HEK293 (cell line): Measurements from ENCODE around the gene LMNA.

Experiments used
- CTCF ChIP-seq: fragments of 450-650 bp; formaldehyde crosslinking; IDR thresholded peaks from 2 replicates; pipeline ENCODE4 v1.5.1; 2016; ENCODE audit warnings: missing biosample characterization, missing genetic modification characterization
- KLF16 ChIP-seq: fragments of 450-650 bp; formaldehyde crosslinking; IDR thresholded peaks from 2 replicates; pipeline ENCODE4 v1.5.1; 2017; ENCODE audit warnings: missing biosample characterization, missing genetic modification characterization
- PBX3 ChIP-seq: sonication (generic); formaldehyde crosslinking; IDR thresholded peaks from 2 replicates; pipeline ENCODE4 v1.8.1; 2022; ENCODE audit warnings: mild to moderate bottlenecking, moderate library complexity, missing genetic modification reagents
- YY1 ChIP-seq: fragments of 450-650 bp; formaldehyde crosslinking; IDR thresholded peaks from 2 replicates; pipeline ENCODE4 v1.5.1; 2018; ENCODE audit warnings: missing biosample characterization, missing genetic modification characterization
- ZBTB48 ChIP-seq: fragments of 450-650 bp; formaldehyde crosslinking; IDR thresholded peaks from 2 replicates; pipeline ENCODE4 v1.5.1; 2016; ENCODE audit warnings: missing biosample characterization, missing genetic modification characterization
- ZBTB7A ChIP-seq: fragments of 450-650 bp; formaldehyde crosslinking; IDR thresholded peaks from 2 replicates; pipeline ENCODE4 v1.5.1; 2016; ENCODE audit warnings: low read depth, missing biosample characterization, missing genetic modification characterization
- ZNF148 ChIP-seq: fragments of 450-650 bp; formaldehyde crosslinking; IDR thresholded peaks from 2 replicates; pipeline ENCODE4 v1.5.0; 2017; ENCODE audit warnings: missing biosample characterization, missing genetic modification characterization, borderline replicate concordance
- ZNF76 ChIP-seq: fragments of 450-650 bp; formaldehyde crosslinking; IDR thresholded peaks from 2 replicates; pipeline ENCODE4; 2016; ENCODE audit warnings: low read depth, missing biosample characterization, missing genetic modification characterization, borderline replicate concordance
- ZNF777 ChIP-seq: fragments of 450-650 bp; formaldehyde crosslinking; IDR thresholded peaks from 2 replicates; pipeline ENCODE4 v1.5.1; 2017; ENCODE audit warnings: missing biosample characterization, missing genetic modification characterization, borderline replicate concordance
- ZNF791 ChIP-seq: fragments of 450-650 bp; formaldehyde crosslinking; IDR thresholded peaks from 2 replicates; pipeline ENCODE4 v1.5.1; 2016; ENCODE audit warnings: missing biosample characterization, missing genetic modification characterization

- no peak for TF ChIP-seq YY1 (tag by site-specific recombination)
- TF ChIP-seq KLF16 = no peak
- TF ChIP-seq ZNF76 (tag by site-specific recombination) = no peak
- no peak for TF ChIP-seq ZBTB7A (tag by site-specific recombination)
- no peak for TF ChIP-seq ZBTB48 (tag by site-specific recombination)
- TF ChIP-seq PBX3 (CRISPR knock-in tag) = no peak
- TF ChIP-seq CTCF (tag by site-specific recombination) = no peak
- TF ChIP-seq ZNF777 = no peak
- TF ChIP-seq ZNF791 (tag by site-specific recombination) = no peak
- TF ChIP-seq ZNF148 (tag by site-specific recombination) = no peak
These were observed 44.7 kb upstream of the LMNA start for GRCh38 chr1:156069490-156070455.
